ENCODE results near the gene CYP1A2. TPM values are rescaled to one million over a fixed set of nuclear protein-coding genes. Genes with fewer than 3 reads are reported as not detected.

The CYP1A2 gene
- total and polyA plus RNA-seq, 9 of the 15 experiments (the other 6 are each of a cell fraction or from before 2014, with no cell fraction given) = not detected

DNA sequence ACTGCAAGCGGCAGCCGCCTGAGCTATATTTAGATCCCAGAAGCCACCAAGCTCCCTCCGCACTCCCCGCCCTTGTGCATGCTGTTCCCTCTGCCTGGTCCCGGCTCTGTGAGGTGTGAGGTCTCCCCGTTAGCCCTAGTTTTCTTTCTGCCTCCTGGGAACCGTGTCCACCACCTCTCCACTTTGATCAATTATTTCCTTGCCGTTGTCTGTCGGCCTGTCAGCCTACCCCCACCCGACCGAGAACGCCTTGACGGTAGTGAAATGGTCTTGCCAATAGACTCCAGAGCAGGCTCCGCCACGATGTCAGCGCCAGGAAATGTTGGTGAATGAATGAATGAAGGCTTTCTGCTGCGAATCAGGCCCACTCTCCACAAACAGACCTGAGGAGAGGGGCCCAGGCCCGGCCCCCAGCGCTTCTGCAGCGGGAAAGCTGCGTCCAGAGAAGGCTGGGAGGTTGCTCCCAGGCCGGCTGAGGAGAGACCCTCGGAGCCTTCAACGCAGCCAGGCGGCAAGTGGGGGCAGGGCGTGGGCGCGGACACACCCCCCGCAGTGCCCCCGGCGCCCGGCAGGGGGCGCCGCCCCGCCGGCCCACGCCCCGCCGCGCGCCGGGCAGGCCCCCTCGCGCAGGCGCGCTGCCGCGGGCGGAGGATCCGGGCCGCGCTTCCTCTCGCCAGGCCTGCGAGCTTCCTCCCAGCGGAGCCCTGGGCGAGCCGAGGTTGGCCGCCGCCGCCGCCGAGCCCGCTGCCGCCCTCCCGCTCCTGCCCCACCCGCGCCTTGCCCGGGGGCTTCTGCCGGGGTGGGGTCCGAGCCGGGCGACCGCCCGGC lies 33.0 kb downstream of the CYP1A2 start, which contains the start of gene CSK (continued):
- TF ChIP-seq ZNF41 (CRISPR knock-in tag; conservative IDR thresholded peaks at IDR 0.05) = no peak
- no peak for TF ChIP-seq MCM5 (IDR thresholded peaks at IDR 0.05; ENCODE audit: low read depth)
- TF ChIP-seq PRMT5 (CRISPR knock-in tag; IDR thresholded peaks at IDR 0.05) = no peak
- peak; percentile 94; the same call in 1 of the 2 replicates for TF ChIP-seq KLF13 (tag; IDR thresholded peaks at IDR 0.05; ENCODE audit: borderline replicate concordance, low read depth)
- peak; percentile 57 for TF ChIP-seq RBFOX2 (IDR thresholded peaks at IDR 0.05; ENCODE audit: low read depth, low read length)
- TF ChIP-seq ETS2 (tag; IDR thresholded peaks at IDR 0.05; ENCODE audit: borderline replicate concordance, poor library complexity, severe bottlenecking) = no peak
- TF ChIP-seq, protein P1, sequence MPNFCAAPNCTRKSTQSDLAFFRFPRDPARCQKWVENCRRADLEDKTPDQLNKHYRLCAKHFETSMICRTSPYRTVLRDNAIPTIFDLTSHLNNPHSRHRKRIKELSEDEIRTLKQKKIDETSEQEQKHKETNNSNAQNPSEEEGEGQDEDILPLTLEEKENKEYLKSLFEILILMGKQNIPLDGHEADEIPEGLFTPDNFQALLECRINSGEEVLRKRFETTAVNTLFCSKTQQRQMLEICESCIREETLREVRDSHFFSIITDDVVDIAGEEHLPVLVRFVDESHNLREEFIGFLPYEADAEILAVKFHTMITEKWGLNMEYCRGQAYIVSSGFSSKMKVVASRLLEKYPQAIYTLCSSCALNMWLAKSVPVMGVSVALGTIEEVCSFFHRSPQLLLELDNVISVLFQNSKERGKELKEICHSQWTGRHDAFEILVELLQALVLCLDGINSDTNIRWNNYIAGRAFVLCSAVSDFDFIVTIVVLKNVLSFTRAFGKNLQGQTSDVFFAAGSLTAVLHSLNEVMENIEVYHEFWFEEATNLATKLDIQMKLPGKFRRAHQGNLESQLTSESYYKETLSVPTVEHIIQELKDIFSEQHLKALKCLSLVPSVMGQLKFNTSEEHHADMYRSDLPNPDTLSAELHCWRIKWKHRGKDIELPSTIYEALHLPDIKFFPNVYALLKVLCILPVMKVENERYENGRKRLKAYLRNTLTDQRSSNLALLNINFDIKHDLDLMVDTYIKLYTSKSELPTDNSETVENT (CRISPR knock-in tag; IDR thresholded peaks at IDR 0.05) = no peak
- no peak for TF ChIP-seq KLF1 (tag; IDR thresholded peaks at IDR 0.05)
- no peak for TF ChIP-seq ZBTB43 (CRISPR knock-in tag; IDR thresholded peaks at IDR 0.05)
- no peak for TF ChIP-seq IFI16 (CRISPR knock-in tag; IDR thresholded peaks at IDR 0.05)
- TF ChIP-seq, protein P2, sequence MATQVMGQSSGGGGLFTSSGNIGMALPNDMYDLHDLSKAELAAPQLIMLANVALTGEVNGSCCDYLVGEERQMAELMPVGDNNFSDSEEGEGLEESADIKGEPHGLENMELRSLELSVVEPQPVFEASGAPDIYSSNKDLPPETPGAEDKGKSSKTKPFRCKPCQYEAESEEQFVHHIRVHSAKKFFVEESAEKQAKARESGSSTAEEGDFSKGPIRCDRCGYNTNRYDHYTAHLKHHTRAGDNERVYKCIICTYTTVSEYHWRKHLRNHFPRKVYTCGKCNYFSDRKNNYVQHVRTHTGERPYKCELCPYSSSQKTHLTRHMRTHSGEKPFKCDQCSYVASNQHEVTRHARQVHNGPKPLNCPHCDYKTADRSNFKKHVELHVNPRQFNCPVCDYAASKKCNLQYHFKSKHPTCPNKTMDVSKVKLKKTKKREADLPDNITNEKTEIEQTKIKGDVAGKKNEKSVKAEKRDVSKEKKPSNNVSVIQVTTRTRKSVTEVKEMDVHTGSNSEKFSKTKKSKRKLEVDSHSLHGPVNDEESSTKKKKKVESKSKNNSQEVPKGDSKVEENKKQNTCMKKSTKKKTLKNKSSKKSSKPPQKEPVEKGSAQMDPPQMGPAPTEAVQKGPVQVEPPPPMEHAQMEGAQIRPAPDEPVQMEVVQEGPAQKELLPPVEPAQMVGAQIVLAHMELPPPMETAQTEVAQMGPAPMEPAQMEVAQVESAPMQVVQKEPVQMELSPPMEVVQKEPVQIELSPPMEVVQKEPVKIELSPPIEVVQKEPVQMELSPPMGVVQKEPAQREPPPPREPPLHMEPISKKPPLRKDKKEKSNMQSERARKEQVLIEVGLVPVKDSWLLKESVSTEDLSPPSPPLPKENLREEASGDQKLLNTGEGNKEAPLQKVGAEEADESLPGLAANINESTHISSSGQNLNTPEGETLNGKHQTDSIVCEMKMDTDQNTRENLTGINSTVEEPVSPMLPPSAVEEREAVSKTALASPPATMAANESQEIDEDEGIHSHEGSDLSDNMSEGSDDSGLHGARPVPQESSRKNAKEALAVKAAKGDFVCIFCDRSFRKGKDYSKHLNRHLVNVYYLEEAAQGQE (IDR thresholded peaks at IDR 0.05; ENCODE audit: borderline replicate concordance) = no peak
- TF ChIP-seq, protein P2 (CRISPR knock-in tag; IDR thresholded peaks at IDR 0.05; ENCODE audit: low read depth) = no peak
- TF ChIP-seq HNRNPK (IDR thresholded peaks at IDR 0.05; ENCODE audit: low read depth, low read length, poor library complexity, severe bottlenecking) = no peak
- TF ChIP-seq HNRNPLL (IDR thresholded peaks at IDR 0.05; ENCODE audit: low read depth, low read length, poor library complexity, severe bottlenecking) = no peak
- TF ChIP-seq SNIP1 (IDR thresholded peaks at IDR 0.05; ENCODE audit: low read depth) = no peak

Measured in K562 (cell line).